Natural killer cell (primary cell): ENCODE data around the gene RIPOR1. TPM values are rescaled to one million over a fixed set of nuclear protein-coding genes. Genes with fewer than 3 reads are reported as not detected.

ENCODE experiments used
- ATAC-seq, 3 donors: fragments of 150-1000 bp in 2 of 3; fragments of 200-7000 bp in 1 of 3; cut with Tn5 transposase; 1 replicate in 1 of 3; 2 replicates in 2 of 3; pipeline ENCODE4 v1.10.0; 2021; ENCODE audit warnings: mild to moderate bottlenecking in 2 of 3, moderate library complexity in 2 of 3
- DNase-seq, 2 donors: peaks; one replicate each; pipeline versions ENCODE4 v3.0.0 to v3.0.0-alpha.2; 2013 to 2021; ENCODE audit warnings: mixed read lengths in 1 of 2
- H3K27ac ChIP-seq: one replicate; pipeline ENCODE4 v1.5.1; 2013; ENCODE audit warnings: mild to moderate bottlenecking, low read length
- H3K27me3 ChIP-seq: one replicate; pipeline ENCODE4 v1.6.1; 2013; ENCODE audit warnings: low read length; ENCODE audit not compliant: control insufficient read depth, insufficient read depth
- H3K36me3 ChIP-seq: one replicate; pipeline ENCODE4 v1.6.1; 2013; ENCODE audit warnings: low read length; ENCODE audit not compliant: control insufficient read depth, insufficient read depth
- H3K4me1 ChIP-seq: one replicate; pipeline ENCODE4 v1.6.1; 2013; ENCODE audit warnings: low read length; ENCODE audit not compliant: control insufficient read depth, insufficient read depth
- H3K4me3 ChIP-seq: one replicate; pipeline ENCODE4 v1.5.1; 2013; ENCODE audit warnings: low read length
- H3K9me3 ChIP-seq: one replicate; pipeline ENCODE4 v1.6.1; 2013; ENCODE audit warnings: low read length; ENCODE audit not compliant: control insufficient read depth, insufficient read depth
- H3K27ac Mint-ChIP-seq, 2 donors: one replicate each; pipeline ENCODE4 v1.8.0; 2022; ENCODE audit warnings: mild to moderate bottlenecking in 2 of 2, mixed read lengths in 2 of 2, moderate library complexity in 1 of 2
- H3K27me3 Mint-ChIP-seq, 2 donors: one replicate each; pipeline ENCODE4 v1.8.0; 2022; ENCODE audit warnings: low read depth in 2 of 2, mixed read lengths in 2 of 2
- H3K36me3 Mint-ChIP-seq: one replicate; pipeline ENCODE4 v1.8.0; 2022; ENCODE audit warnings: mixed read lengths
- H3K4me1 Mint-ChIP-seq, 2 donors: one replicate each; pipeline ENCODE4 v1.8.0; 2022; ENCODE audit warnings: mixed read lengths in 2 of 2
- H3K4me3 Mint-ChIP-seq: one replicate; pipeline ENCODE4 v1.8.0; 2022; ENCODE audit warnings: mild to moderate bottlenecking, moderate library complexity, mixed read lengths
- H3K9me3 Mint-ChIP-seq, 2 donors: one replicate each; pipeline ENCODE4 v1.8.0; 2022; ENCODE audit warnings: mixed read lengths in 2 of 2
- WGBS: methylation state at CpG from one replicate; pipeline ENCODE4 v1.1.7; 2013; ENCODE audit warnings: missing lambda C conversion rate; ENCODE audit not compliant: insufficient coverage; 5-methylcytosine and 5-hydroxymethylcytosine counted together
- intact Hi-C: fragments of 100-400 bp; cut with micrococcal nuclease; formaldehyde crosslinking; loops from one replicate; pipeline ENCODE4 v1.14.2; 2022
- total RNA-seq, 4 donors: library from RNA; stranded (reverse); fragments of 120-200 nt in 1 of 4; gene quantifications; one replicate each; pipeline versions ENCODE4 v1.2.3 to v1.2.4, GENCODE V29; 2013 to 2022
- TF ChIP-seq, protein P1 (sequence below): fragments of 200-600 bp; IDR thresholded peaks from one replicate; pipeline ENCODE4 v1.8.0; 2022; ENCODE audit warnings: antibody characterized with exemption

RIPOR1 gene
- total RNA-seq, 3 donors from 2014 or later (not counting 1 experiment from before 2014, with no cell fraction given) = 68.2 to 118 (median 74.8) TPM

DNA sequence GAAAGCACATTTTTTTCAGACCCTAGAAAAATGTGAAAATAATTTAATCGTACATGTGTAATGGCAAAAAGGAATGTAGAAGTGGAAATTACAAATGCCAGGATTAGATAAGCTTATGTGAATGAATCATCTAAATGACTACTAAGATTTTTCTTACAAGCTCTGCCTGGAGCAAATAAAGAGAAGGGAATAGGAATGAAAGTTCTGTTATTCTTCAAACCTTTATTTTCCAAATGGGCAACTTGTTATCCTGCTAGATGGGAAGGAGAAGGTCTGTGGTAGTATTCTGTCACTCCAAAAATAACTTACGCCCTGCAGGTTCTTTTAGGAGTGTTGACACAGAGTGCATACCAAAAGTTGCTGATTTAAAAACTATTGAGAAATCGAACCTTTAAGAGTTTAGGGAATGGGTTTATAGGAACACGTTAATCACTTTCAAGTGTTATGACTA is 43.4 kb downstream of the RIPOR1 start:
- no peaks in the 10 kb centered on the region for H3K9me3 ChIP-seq
- ATAC-seq (no peak), DNase-seq (no peak)
- peaks cover 10 to 15% of the 10 kb centered on the region in 2 donors for H3K4me1 Mint-ChIP-seq
- H3K4me3 ChIP-seq = no peak overlapping the region
- peak overlapping the region in 1 of 2 donors; percentile 14 for H3K27ac Mint-ChIP-seq
- TF ChIP-seq, protein P1, sequence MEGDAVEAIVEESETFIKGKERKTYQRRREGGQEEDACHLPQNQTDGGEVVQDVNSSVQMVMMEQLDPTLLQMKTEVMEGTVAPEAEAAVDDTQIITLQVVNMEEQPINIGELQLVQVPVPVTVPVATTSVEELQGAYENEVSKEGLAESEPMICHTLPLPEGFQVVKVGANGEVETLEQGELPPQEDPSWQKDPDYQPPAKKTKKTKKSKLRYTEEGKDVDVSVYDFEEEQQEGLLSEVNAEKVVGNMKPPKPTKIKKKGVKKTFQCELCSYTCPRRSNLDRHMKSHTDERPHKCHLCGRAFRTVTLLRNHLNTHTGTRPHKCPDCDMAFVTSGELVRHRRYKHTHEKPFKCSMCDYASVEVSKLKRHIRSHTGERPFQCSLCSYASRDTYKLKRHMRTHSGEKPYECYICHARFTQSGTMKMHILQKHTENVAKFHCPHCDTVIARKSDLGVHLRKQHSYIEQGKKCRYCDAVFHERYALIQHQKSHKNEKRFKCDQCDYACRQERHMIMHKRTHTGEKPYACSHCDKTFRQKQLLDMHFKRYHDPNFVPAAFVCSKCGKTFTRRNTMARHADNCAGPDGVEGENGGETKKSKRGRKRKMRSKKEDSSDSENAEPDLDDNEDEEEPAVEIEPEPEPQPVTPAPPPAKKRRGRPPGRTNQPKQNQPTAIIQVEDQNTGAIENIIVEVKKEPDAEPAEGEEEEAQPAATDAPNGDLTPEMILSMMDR = no peak
- no peaks in the 10 kb centered on the region for H3K9me3 Mint-ChIP-seq
- no peak overlapping the region for H3K4me3 Mint-ChIP-seq
- intact Hi-C loops = no loop called here
- 97% methylated on average over 4 of the region's 4 CpGs for WGBS
- H3K27me3 ChIP-seq = no peaks in the 10 kb centered on the region
- H3K36me3 ChIP-seq = peaks cover 32% of the 10 kb centered on the region
- H3K36me3 Mint-ChIP-seq = no peaks in the 10 kb centered on the region
- H3K27me3 Mint-ChIP-seq = no peaks in the 10 kb centered on the region
- H3K27ac ChIP-seq = no peak overlapping the region
- no peaks in the 10 kb centered on the region for H3K4me1 ChIP-seq

DNA sequence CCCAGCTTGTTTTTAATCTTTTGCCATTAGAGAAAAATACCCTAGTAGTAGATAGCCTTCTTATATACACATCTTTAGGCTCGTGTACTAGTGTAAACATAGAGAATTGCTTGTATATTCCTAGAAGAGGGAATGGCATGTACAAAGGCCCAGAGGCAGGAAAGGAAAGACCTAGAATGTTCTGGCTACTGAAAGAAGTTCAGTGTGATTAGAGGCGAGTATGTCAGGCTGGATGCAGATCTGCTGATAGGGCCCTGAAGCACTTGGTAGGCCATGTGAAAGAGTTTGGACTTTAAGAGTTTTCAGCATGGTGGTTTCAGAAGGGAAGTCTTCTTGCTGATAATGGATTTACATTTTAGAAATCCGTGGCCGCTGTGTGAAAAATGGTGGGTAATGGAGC is 51.1 kb downstream of the RIPOR1 start:
- Histone ChIP-seq H3K27ac (no peak overlapping the region), H3K36me3 (peaks cover 10% of the 10 kb centered on the region), H3K27me3 (no peaks in the 10 kb centered on the region), H3K4me3 (no peak overlapping the region), H3K4me1 (no peaks in the 10 kb centered on the region), H3K9me3 (no peaks in the 10 kb centered on the region)
- intact Hi-C loops = no loop called here
- no peaks in the 10 kb centered on the region for H3K36me3 Mint-ChIP-seq
- H3K27me3 Mint-ChIP-seq = no peaks in the 10 kb centered on the region
- peaks cover 7 to 24% of the 10 kb centered on the region in 2 donors for H3K4me1 Mint-ChIP-seq
- DNase-seq = no peak
- 86% methylated on average over 4 of the region's 4 CpGs for WGBS
- no peak for ATAC-seq
- no peaks in the 10 kb centered on the region for H3K9me3 Mint-ChIP-seq
- peak overlapping the region; percentile 16 to 74 for H3K27ac Mint-ChIP-seq
- no peak overlapping the region for H3K4me3 Mint-ChIP-seq
- TF ChIP-seq, protein P1 = no peak

DNA sequence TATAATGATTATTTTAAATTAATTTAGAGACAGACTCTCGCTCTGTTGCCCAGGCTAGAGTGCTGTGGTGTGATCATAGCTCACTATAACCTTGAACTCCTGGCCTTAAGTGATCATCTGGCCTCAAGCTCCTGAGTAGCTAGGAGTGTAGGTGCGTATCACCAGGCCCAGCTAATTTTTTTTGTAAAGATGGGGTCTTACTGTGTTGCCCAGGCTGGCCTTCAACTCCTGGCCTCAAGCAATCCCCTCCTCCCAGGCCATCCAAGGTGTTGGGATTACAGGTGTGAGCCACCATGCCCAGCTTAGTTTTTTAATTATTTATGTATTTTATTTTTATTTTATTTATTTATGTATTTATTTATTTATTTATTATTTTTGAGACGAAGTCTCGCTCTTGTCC is 51.6 kb downstream of the RIPOR1 start:
- Mint-ChIP-seq H3K27ac (peak overlapping the region; percentile 16 to 74), H3K4me3 (no peak overlapping the region), H3K4me1 (peaks cover 9 to 26% of the 10 kb centered on the region in 2 donors), H3K36me3 (no peaks in the 10 kb centered on the region), H3K27me3 (no peaks in the 10 kb centered on the region), H3K9me3 (no peaks in the 10 kb centered on the region)
- Histone ChIP-seq H3K4me3 (no peak overlapping the region), H3K27ac (no peak overlapping the region), H3K36me3 (peaks cover 6% of the 10 kb centered on the region), H3K27me3 (no peaks in the 10 kb centered on the region), H3K4me1 (no peaks in the 10 kb centered on the region), H3K9me3 (no peaks in the 10 kb centered on the region)
- ATAC-seq (no peak), DNase-seq (no peak)
- intact Hi-C loops = no loop called here
- WGBS = 92% methylated on average over 4 of the region's 4 CpGs
- TF ChIP-seq, protein P1 = no peak

DNA sequence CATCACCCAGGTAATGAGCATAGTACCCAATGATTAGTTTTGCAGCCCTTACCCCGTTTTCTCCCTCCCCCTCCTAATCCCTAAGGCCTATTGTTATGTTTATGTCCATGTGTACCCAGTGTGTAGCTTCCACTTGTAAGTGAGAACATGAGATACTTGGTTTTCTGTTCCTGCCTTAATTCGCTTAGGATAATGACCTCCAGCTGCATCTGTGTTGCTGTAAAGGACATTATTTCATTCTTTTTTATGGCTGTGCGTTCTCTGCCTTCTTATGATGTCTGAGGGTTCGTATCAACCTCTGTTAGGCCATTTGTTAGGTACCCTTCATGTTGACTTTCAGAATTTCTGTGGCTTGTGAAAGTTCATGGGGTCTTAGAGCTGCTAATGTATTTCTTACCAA is 64.7 kb downstream of the RIPOR1 start:
- Mint-ChIP-seq H3K9me3 (no peaks in the 10 kb centered on the region), H3K4me1 (peaks cover 37 to 40% of the 10 kb centered on the region in 2 donors), H3K27ac (peak overlapping the region; percentile 69 to 73), H3K4me3 (no peak overlapping the region), H3K27me3 (no peaks in the 10 kb centered on the region), H3K36me3 (no peaks in the 10 kb centered on the region)
- no peak for DNase-seq
- 89% methylated on average over 3 of the region's 4 CpGs for WGBS
- intact Hi-C loops = no loop called here
- Histone ChIP-seq H3K36me3 (peaks cover 13% of the 10 kb centered on the region), H3K4me3 (no peak overlapping the region), H3K4me1 (peaks cover 4% of the 10 kb centered on the region), H3K9me3 (no peaks in the 10 kb centered on the region), H3K27me3 (no peaks in the 10 kb centered on the region), H3K27ac (no peak overlapping the region)
- TF ChIP-seq, protein P1 = no peak
- no peak for ATAC-seq
